GM12878 (cell line): ENCODE results near the gene MAN2A1.

Experiments used
- ELK1 ChIP-seq: IDR thresholded peaks from 2 replicates; pipeline ENCODE4 v1.6.1; 2012; ENCODE audit warnings: low read depth, low read length, improper control_type of control experiment
- EP300 ChIP-seq, 2 experiments: fragments of 150-350 bp in 1 of 2; IDR thresholded peaks; 2 replicates each; pipeline ENCODE4 v1.6.1; 2011 to 2012; ENCODE audit warnings: low read depth in 2 of 2, low read length in 2 of 2, borderline replicate concordance in 1 of 2, improper control_type of control experiment in 1 of 2, inconsistent platforms in 1 of 2; ENCODE audit not compliant: control insufficient read depth in 1 of 2
- HDAC6 ChIP-seq: fragments of 200-600 bp; sonication (generic); IDR thresholded peaks from one replicate; pipeline ENCODE4 v1.8.0; 2017; ENCODE audit warnings: antibody characterized with exemption; ENCODE audit not compliant: unreplicated experiment
- KDM1A ChIP-seq: fragments of 200-600 bp; sonication (generic); IDR thresholded peaks from 2 replicates; pipeline ENCODE4 v1.6.1; 2016; ENCODE audit warnings: borderline replicate concordance
- MXI1 ChIP-seq: fragments of 150-350 bp; IDR thresholded peaks from 2 replicates; pipeline ENCODE4 v1.6.1; 2011; ENCODE audit warnings: low read depth, mild to moderate bottlenecking, inconsistent platforms, low read length, improper control_type of control experiment
- NRF1 ChIP-seq: conservative IDR thresholded peaks from 2 replicates; pipeline ENCODE4 v1.6.1; 2011; ENCODE audit warnings: mild to moderate bottlenecking, low read depth, low read length, improper control_type of control experiment
- POLR2AphosphoS5 ChIP-seq: IDR thresholded peaks from 2 replicates; pipeline ENCODE4 v1.6.1; 2011; ENCODE audit warnings: mild to moderate bottlenecking, low read length, inconsistent platforms
- TAF1 ChIP-seq: IDR thresholded peaks from 2 replicates; pipeline ENCODE4 v1.6.1; 2011; ENCODE audit warnings: mild to moderate bottlenecking, low read depth, low read length, borderline replicate concordance
- TF ChIP-seq, protein P1 (sequence below): fragments of 450-650 bp; IDR thresholded peaks from 2 replicates; pipeline ENCODE4 v1.6.1; 2017; ENCODE audit warnings: mild to moderate bottlenecking
- TF ChIP-seq, protein P2 (sequence below), 3 experiments: IDR thresholded peaks in 2 of 3; conservative IDR thresholded peaks in 1 of 3; 2 replicates each; pipeline ENCODE4 v1.5.1; 2011; ENCODE audit warnings: low read depth in 3 of 3, low read length in 3 of 3, mild to moderate bottlenecking in 3 of 3, control low read depth in 2 of 3, moderate library complexity in 2 of 3, inconsistent platforms in 1 of 3, mixed read lengths in 1 of 3; ENCODE audit not compliant: control insufficient read depth in 2 of 3, insufficient read depth in 1 of 3; ENCODE audit errors: extremely low read depth in 1 of 3

DNA sequence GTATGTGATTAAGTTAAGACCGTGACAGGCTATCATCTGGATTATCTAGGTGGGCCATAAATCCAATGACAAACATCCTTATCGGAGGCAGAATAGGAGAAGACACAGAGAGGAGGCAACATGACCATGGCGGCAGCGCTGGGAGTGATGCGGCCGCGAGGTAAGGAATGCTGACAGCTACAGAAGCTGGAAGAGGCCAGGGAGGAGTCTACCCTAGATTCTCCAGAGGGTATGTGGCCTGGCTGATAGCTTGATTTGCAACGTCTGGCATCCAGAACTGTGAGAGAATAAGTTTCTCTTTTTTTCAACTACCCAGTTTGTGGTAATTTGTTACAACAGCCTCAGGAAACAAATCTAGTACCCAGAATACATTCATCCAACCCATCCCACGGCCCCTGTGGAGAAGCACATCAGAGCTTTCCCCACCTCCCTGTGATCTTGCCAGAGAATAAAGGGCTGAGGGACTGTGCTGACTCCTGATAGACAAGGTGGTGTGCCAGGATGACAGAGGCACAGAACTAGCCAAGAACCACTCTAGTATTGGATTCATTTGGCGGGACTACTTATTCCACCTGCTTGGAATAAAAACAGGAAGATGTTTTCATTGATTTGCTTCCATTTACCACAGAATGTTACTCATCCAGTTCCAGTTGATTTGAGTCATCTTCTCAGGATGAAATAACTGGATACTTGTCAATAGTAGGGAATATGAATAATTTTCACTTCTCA is 187.4 kb downstream of the MAN2A1 start:
- TF ChIP-seq POLR2AphosphoS5 (no peak), TAF1 (no peak), KDM1A (no peak), EP300 (IDR thresholded peaks at IDR 0.05; ENCODE audit: borderline replicate concordance in 1 of 2, control insufficient read depth in 1 of 2, low read depth in 2 of 2, low read length in 2 of 2) (no peak), NRF1 (no peak), ELK1 (no peak), HDAC6 (no peak), MXI1 (no peak)
- TF ChIP-seq, protein P1, sequence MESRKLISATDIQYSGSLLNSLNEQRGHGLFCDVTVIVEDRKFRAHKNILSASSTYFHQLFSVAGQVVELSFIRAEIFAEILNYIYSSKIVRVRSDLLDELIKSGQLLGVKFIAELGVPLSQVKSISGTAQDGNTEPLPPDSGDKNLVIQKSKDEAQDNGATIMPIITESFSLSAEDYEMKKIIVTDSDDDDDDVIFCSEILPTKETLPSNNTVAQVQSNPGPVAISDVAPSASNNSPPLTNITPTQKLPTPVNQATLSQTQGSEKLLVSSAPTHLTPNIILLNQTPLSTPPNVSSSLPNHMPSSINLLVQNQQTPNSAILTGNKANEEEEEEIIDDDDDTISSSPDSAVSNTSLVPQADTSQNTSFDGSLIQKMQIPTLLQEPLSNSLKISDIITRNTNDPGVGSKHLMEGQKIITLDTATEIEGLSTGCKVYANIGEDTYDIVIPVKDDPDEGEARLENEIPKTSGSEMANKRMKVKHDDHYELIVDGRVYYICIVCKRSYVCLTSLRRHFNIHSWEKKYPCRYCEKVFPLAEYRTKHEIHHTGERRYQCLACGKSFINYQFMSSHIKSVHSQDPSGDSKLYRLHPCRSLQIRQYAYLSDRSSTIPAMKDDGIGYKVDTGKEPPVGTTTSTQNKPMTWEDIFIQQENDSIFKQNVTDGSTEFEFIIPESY = no peak
- TF ChIP-seq, protein P2, sequence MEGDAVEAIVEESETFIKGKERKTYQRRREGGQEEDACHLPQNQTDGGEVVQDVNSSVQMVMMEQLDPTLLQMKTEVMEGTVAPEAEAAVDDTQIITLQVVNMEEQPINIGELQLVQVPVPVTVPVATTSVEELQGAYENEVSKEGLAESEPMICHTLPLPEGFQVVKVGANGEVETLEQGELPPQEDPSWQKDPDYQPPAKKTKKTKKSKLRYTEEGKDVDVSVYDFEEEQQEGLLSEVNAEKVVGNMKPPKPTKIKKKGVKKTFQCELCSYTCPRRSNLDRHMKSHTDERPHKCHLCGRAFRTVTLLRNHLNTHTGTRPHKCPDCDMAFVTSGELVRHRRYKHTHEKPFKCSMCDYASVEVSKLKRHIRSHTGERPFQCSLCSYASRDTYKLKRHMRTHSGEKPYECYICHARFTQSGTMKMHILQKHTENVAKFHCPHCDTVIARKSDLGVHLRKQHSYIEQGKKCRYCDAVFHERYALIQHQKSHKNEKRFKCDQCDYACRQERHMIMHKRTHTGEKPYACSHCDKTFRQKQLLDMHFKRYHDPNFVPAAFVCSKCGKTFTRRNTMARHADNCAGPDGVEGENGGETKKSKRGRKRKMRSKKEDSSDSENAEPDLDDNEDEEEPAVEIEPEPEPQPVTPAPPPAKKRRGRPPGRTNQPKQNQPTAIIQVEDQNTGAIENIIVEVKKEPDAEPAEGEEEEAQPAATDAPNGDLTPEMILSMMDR (IDR thresholded peaks at IDR 0.05 in 2 of 3, conservative IDR thresholded peaks at IDR 0.05 in 1 of 3; ENCODE audit: control insufficient read depth in 2 of 3, extremely low read depth in 1 of 3, insufficient read depth in 1 of 3, low read depth in 3 of 3, low read length in 3 of 3) = no peak
